Endodermal cell (in vitro differentiated cells): ENCODE results near the gene NTPCR. TPM values are rescaled to one million over a fixed set of nuclear protein-coding genes. Genes with fewer than 3 reads are reported as not detected.

Experiments used
- DNase-seq: peaks from one replicate; pipeline ENCODE4 v3.0.0-alpha.2; 2017
- H3K27ac ChIP-seq: 2 replicates; pipeline ENCODE4 v1.5.1; 2013; ENCODE audit warnings: mild to moderate bottlenecking, low read depth, low read length, moderate library complexity
- H3K27me3 ChIP-seq: 2 replicates; pipeline ENCODE4 v1.6.1; 2013; ENCODE audit warnings: mild to moderate bottlenecking, low read length, moderate library complexity; ENCODE audit not compliant: insufficient read depth, control insufficient read depth, poor library complexity, severe bottlenecking
- H3K36me3 ChIP-seq: 2 replicates; pipeline ENCODE4 v1.7.0; 2013; ENCODE audit warnings: mild to moderate bottlenecking, low read length, moderate library complexity; ENCODE audit not compliant: control insufficient read depth, insufficient read depth
- H3K4me1 ChIP-seq: one replicate; pipeline ENCODE4 v1.7.0; 2013; ENCODE audit warnings: low read length; ENCODE audit not compliant: control insufficient read depth, insufficient read depth
- H3K4me3 ChIP-seq: 2 replicates; pipeline ENCODE4 v1.5.1; 2013; ENCODE audit warnings: mild to moderate bottlenecking, low read length, moderate library complexity
- H3K9ac ChIP-seq: 2 replicates; pipeline ENCODE4 v1.6.1; 2013; ENCODE audit warnings: mild to moderate bottlenecking, low read length, moderate library complexity; ENCODE audit not compliant: poor library complexity, severe bottlenecking; ENCODE audit errors: extremely low read depth
- H3K9me3 ChIP-seq: 2 replicates; pipeline ENCODE4 v1.6.1; 2013; ENCODE audit warnings: mild to moderate bottlenecking, low read length, moderate library complexity; ENCODE audit not compliant: control insufficient read depth
- H3K27ac Mint-ChIP-seq: 2 replicates; pipeline ENCODE4 v1.8.0; 2020; ENCODE audit warnings: mixed read lengths
- H3K27me3 Mint-ChIP-seq: 2 replicates; pipeline ENCODE4 v1.8.0; 2021; ENCODE audit warnings: mild to moderate bottlenecking, mixed read lengths; ENCODE audit not compliant: insufficient read depth
- H3K36me3 Mint-ChIP-seq: 2 replicates; pipeline ENCODE4 v1.8.0; 2020; ENCODE audit warnings: low read depth, mixed read lengths
- H3K4me1 Mint-ChIP-seq: 2 replicates; pipeline ENCODE4 v1.8.0; 2020; ENCODE audit warnings: mixed read lengths
- H3K4me3 Mint-ChIP-seq: 2 replicates; pipeline ENCODE4 v1.8.0; 2020; ENCODE audit warnings: mild to moderate bottlenecking, moderate library complexity, mixed read lengths
- H3K9me3 Mint-ChIP-seq: 2 replicates; pipeline ENCODE4 v1.8.0; 2020; ENCODE audit warnings: mild to moderate bottlenecking, mixed read lengths
- WGBS, 2 experiments: methylation state at CpG; one replicate each; pipeline versions ENCODE4 v1.1.5 to v1.1.7; 2013; ENCODE audit warnings: missing lambda C conversion rate in 2 of 2, mixed read lengths in 1 of 2; ENCODE audit not compliant: insufficient coverage in 1 of 2, insufficient read length in 1 of 2; 5-methylcytosine and 5-hydroxymethylcytosine counted together
- total RNA-seq, 2 donors: library from RNA; stranded (reverse); fragmentation: NEBNext Ultra II Directional in 1 of 2; extraction: Animal tissue kit (Norgen Biotek cat#: 25700) in 1 of 2; gene quantifications; 2 replicates in 1 of 2; 3 replicates in 1 of 2; pipeline ENCODE4 v1.2.1, GENCODE V29; 2021
- TF ChIP-seq, protein P1 (sequence below): fragments of 200-600 bp; sonication (generic); conservative IDR thresholded peaks from 2 replicates; pipeline ENCODE4 v1.5.0; 2021; ENCODE audit warnings: antibody characterized with exemption, mild to moderate bottlenecking

NTPCR gene
- total RNA-seq, 2 donors from 2014 or later: 30.9 to 43.3 TPM

DNA sequence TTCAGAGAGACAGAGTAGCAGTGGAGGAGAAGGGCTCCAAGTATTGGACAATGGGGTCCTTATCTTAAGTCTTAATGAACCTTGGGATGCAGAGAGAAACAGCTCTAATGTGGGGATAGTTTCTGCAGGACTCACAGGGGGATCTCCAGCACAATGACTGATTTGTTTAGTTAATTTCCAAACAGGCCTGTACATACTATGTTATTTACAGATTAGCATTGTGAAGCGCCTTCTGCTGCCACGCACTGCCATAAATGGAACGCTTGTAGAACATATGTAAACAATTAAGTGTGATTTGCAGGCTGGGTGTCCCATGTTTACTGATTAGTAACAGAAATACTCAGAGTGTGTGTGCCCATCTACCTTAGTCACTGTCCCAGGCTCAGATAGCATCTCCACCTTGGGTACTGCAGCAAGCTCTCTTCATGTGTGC lies 56.1 kb downstream of the NTPCR start:
- peaks cover 21% of the 10 kb centered on the region for H3K4me1 ChIP-seq
- Mint-ChIP-seq H3K27me3 (no peaks in the 10 kb centered on the region), H3K36me3 (peaks cover 14% of the 10 kb centered on the region), H3K4me1 (peaks cover 20% of the 10 kb centered on the region), H3K27ac (no peak overlapping the region), H3K9me3 (peaks cover 7% of the 10 kb centered on the region), H3K4me3 (no peak overlapping the region)
- no peak for DNase-seq
- H3K9ac ChIP-seq: no peak overlapping the region
- no peak overlapping the region for H3K27ac ChIP-seq
- H3K9me3 ChIP-seq: no peaks in the 10 kb centered on the region
- no peaks in the 10 kb centered on the region for H3K36me3 ChIP-seq
- 93% methylated on average over 3 of the region's 3 CpGs for WGBS, 2 experiments
- H3K4me3 ChIP-seq: no peak overlapping the region
- no peaks in the 10 kb centered on the region for H3K27me3 ChIP-seq
- TF ChIP-seq, protein P1, sequence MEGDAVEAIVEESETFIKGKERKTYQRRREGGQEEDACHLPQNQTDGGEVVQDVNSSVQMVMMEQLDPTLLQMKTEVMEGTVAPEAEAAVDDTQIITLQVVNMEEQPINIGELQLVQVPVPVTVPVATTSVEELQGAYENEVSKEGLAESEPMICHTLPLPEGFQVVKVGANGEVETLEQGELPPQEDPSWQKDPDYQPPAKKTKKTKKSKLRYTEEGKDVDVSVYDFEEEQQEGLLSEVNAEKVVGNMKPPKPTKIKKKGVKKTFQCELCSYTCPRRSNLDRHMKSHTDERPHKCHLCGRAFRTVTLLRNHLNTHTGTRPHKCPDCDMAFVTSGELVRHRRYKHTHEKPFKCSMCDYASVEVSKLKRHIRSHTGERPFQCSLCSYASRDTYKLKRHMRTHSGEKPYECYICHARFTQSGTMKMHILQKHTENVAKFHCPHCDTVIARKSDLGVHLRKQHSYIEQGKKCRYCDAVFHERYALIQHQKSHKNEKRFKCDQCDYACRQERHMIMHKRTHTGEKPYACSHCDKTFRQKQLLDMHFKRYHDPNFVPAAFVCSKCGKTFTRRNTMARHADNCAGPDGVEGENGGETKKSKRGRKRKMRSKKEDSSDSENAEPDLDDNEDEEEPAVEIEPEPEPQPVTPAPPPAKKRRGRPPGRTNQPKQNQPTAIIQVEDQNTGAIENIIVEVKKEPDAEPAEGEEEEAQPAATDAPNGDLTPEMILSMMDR: no peak

GRCh38 chr1:233010146-233010545 lies 59.7 kb downstream of the NTPCR start:
- Histone ChIP-seq H3K4me3 (no peak overlapping the region), H3K27ac (no peak overlapping the region), H3K9ac (no peak overlapping the region), H3K36me3 (no peaks in the 10 kb centered on the region), H3K9me3 (no peaks in the 10 kb centered on the region), H3K4me1 (peaks cover 16% of the 10 kb centered on the region), H3K27me3 (no peaks in the 10 kb centered on the region)
- H3K4me3 Mint-ChIP-seq: no peak overlapping the region
- DNase-seq: no peak
- peaks cover 17% of the 10 kb centered on the region for H3K4me1 Mint-ChIP-seq
- H3K9me3 Mint-ChIP-seq: no peaks in the 10 kb centered on the region
- WGBS, 2 experiments: 92 to 95% methylated on average over 2 to 3 of the region's 3 CpGs
- TF ChIP-seq, protein P1: no peak
- H3K27ac Mint-ChIP-seq: no peak overlapping the region
- no peaks in the 10 kb centered on the region for H3K27me3 Mint-ChIP-seq
- peaks cover 13% of the 10 kb centered on the region for H3K36me3 Mint-ChIP-seq

- H3K9me3 ChIP-seq: no peaks in the 10 kb centered on the region
- no peaks in the 10 kb centered on the region for H3K27me3 ChIP-seq
- Mint-ChIP-seq H3K4me3 (no peak overlapping the region), H3K9me3 (no peaks in the 10 kb centered on the region), H3K27ac (no peak overlapping the region), H3K27me3 (no peaks in the 10 kb centered on the region), H3K36me3 (peaks cover 17% of the 10 kb centered on the region), H3K4me1 (peaks cover 2% of the 10 kb centered on the region)
- peaks cover 1% of the 10 kb centered on the region for H3K4me1 ChIP-seq
- TF ChIP-seq, protein P1: no peak
- WGBS, 2 experiments: 100% methylated on average over 1 of the region's 1 CpG; no CpG with 5 or more reads in 1 of the 2 experiments
- no peak overlapping the region for H3K4me3 ChIP-seq
- no peak overlapping the region for H3K27ac ChIP-seq
- no peak overlapping the region for H3K9ac ChIP-seq
- no peak for DNase-seq
- no peaks in the 10 kb centered on the region for H3K36me3 ChIP-seq
Measured at GRCh38 chr1:233012021-233012420, 61.6 kb downstream of the NTPCR start.
